ES-I3 (cell line): ENCODE data around the gene ZFAND3.
"Not testable (repeated sequence)": the region's sequence is repeated elsewhere in the genome, so short reads cannot be mapped to it uniquely, and the experiment has no call there.

Experiments
- H3K36me3 ChIP-seq: 2 replicates; pipeline ENCODE4 v1.6.1; 2013; ENCODE audit warnings: mild to moderate bottlenecking, low read length, control low read depth, moderate library complexity; ENCODE audit not compliant: insufficient read depth
- H3K4me1 ChIP-seq: 2 replicates; pipeline ENCODE4 v1.6.1; 2013; ENCODE audit warnings: mild to moderate bottlenecking, control low read depth, low read length; ENCODE audit not compliant: insufficient read depth
- H3K9ac ChIP-seq: 2 replicates; pipeline ENCODE4 v1.6.1; 2013; ENCODE audit warnings: low read depth, mild to moderate bottlenecking, low read length, moderate library complexity
- H3K9me3 ChIP-seq: 2 replicates; pipeline ENCODE4 v1.6.1; 2013; ENCODE audit warnings: mild to moderate bottlenecking, low read length, moderate library complexity; ENCODE audit not compliant: control insufficient read depth, insufficient read depth

Gene ZFAND3

GRCh38 chr6:37947468-37947867, 127.9 kb downstream of the ZFAND3 start:
- Histone ChIP-seq H3K4me1 (peaks cover 4% of the 10 kb centered on the region; the same call in 1 of the 2 replicates), H3K9ac (no peak overlapping the region), H3K36me3 (no peaks in the 10 kb centered on the region), H3K9me3 (no peaks in the 10 kb centered on the region)

- not testable (repeated sequence) for H3K9ac ChIP-seq, H3K9me3 ChIP-seq, H3K4me1 ChIP-seq, H3K36me3 ChIP-seq
Measured at GRCh38 chr6:37948584-37948983, 129.1 kb downstream of the ZFAND3 start.

- peaks cover 8% of the 10 kb centered on the region; the same call in 1 of the 2 replicates for H3K4me1 ChIP-seq
- no peak overlapping the region for H3K9ac ChIP-seq
- H3K36me3 ChIP-seq = no peaks in the 10 kb centered on the region
- H3K9me3 ChIP-seq = no peaks in the 10 kb centered on the region
Measured at GRCh38 chr6:37952027-37952426, 132.5 kb downstream of the ZFAND3 start.

- Histone ChIP-seq H3K9me3 (no peaks in the 10 kb centered on the region), H3K4me1 (peaks cover 8% of the 10 kb centered on the region; the same call in 1 of the 2 replicates), H3K36me3 (no peaks in the 10 kb centered on the region), H3K9ac (no peak overlapping the region)
Measured at GRCh38 chr6:37954791-37955190, 135.3 kb downstream of the ZFAND3 start.

- Histone ChIP-seq H3K36me3 (no peaks in the 10 kb centered on the region), H3K9me3 (no peaks in the 10 kb centered on the region), H3K4me1 (peaks cover 8% of the 10 kb centered on the region; the same call in 1 of the 2 replicates), H3K9ac (no peak overlapping the region)
Measured at GRCh38 chr6:37956711-37957275, 137.3 kb downstream of the ZFAND3 start.

GRCh38 chr6:37959061-37959460, 139.5 kb downstream of the ZFAND3 start:
- no peaks in the 10 kb centered on the region for H3K36me3 ChIP-seq
- no peaks in the 10 kb centered on the region for H3K9me3 ChIP-seq
- no peak overlapping the region for H3K9ac ChIP-seq
- H3K4me1 ChIP-seq = peaks cover 8% of the 10 kb centered on the region; the same call in 1 of the 2 replicates

GRCh38 chr6:37960139-37960935, 140.8 kb downstream of the ZFAND3 start:
- H3K4me1 ChIP-seq = no peaks in the 10 kb centered on the region
- no peaks in the 10 kb centered on the region for H3K9me3 ChIP-seq
- no peaks in the 10 kb centered on the region for H3K36me3 ChIP-seq
- H3K9ac ChIP-seq = no peak overlapping the region

GRCh38 chr6:37962481-37963080, 143.1 kb downstream of the ZFAND3 start:
- H3K9ac ChIP-seq, H3K36me3 ChIP-seq, H3K9me3 ChIP-seq, H3K4me1 ChIP-seq: not testable (repeated sequence)

- no peak overlapping the region for H3K9ac ChIP-seq
Measured at GRCh38 chr6:37965964-37966676, 146.6 kb downstream of the ZFAND3 start.

GRCh38 chr6:37966801-37967200, 147.3 kb downstream of the ZFAND3 start:
- Histone ChIP-seq H3K36me3 (no peaks in the 10 kb centered on the region), H3K9ac (no peak overlapping the region), H3K4me1 (no peaks in the 10 kb centered on the region), H3K9me3 (no peaks in the 10 kb centered on the region)

More at GRCh38 chr6:37965964-37966676, 146.6 kb downstream of the ZFAND3 start:
- no peaks in the 10 kb centered on the region for H3K36me3 ChIP-seq
- no peaks in the 10 kb centered on the region for H3K4me1 ChIP-seq
- H3K9me3 ChIP-seq = no peaks in the 10 kb centered on the region

- Histone ChIP-seq H3K9me3 (no peaks in the 10 kb centered on the region), H3K9ac (no peak overlapping the region), H3K36me3 (no peaks in the 10 kb centered on the region), H3K4me1 (no peaks in the 10 kb centered on the region)
Measured at GRCh38 chr6:37967651-37968050, 148.1 kb downstream of the ZFAND3 start.

GRCh38 chr6:37971266-37971665, 151.7 kb downstream of the ZFAND3 start:
- Histone ChIP-seq H3K36me3 (no peaks in the 10 kb centered on the region), H3K4me1 (no peaks in the 10 kb centered on the region), H3K9ac (no peak overlapping the region), H3K9me3 (peaks cover 8% of the 10 kb centered on the region)

GRCh38 chr6:37971711-37972390, 152.3 kb downstream of the ZFAND3 start:
- Histone ChIP-seq H3K4me1 (no peaks in the 10 kb centered on the region), H3K9me3 (peaks cover 8% of the 10 kb centered on the region), H3K9ac (no peak overlapping the region), H3K36me3 (no peaks in the 10 kb centered on the region)
